DOHH2 (cell line): ENCODE results near the gene P3H2.

Source experiments
- CTCF ChIP-seq: fragments of 200-600 bp; sonication (generic); IDR thresholded peaks from one replicate; pipeline ENCODE4 v1.5.1; 2014; ENCODE audit warnings: antibody characterized with exemption, mild to moderate bottlenecking, low read depth, low read length; ENCODE audit not compliant: poor library complexity, severe bottlenecking
- EZH2phosphoT487 ChIP-seq: fragments of 200-600 bp; sonication (generic); IDR thresholded peaks from 2 replicates; pipeline ENCODE4 v1.6.1; 2017; ENCODE audit warnings: borderline replicate concordance, mild to moderate bottlenecking, antibody characterized with exemption, low read length, moderate library complexity, mixed read lengths

DNA sequence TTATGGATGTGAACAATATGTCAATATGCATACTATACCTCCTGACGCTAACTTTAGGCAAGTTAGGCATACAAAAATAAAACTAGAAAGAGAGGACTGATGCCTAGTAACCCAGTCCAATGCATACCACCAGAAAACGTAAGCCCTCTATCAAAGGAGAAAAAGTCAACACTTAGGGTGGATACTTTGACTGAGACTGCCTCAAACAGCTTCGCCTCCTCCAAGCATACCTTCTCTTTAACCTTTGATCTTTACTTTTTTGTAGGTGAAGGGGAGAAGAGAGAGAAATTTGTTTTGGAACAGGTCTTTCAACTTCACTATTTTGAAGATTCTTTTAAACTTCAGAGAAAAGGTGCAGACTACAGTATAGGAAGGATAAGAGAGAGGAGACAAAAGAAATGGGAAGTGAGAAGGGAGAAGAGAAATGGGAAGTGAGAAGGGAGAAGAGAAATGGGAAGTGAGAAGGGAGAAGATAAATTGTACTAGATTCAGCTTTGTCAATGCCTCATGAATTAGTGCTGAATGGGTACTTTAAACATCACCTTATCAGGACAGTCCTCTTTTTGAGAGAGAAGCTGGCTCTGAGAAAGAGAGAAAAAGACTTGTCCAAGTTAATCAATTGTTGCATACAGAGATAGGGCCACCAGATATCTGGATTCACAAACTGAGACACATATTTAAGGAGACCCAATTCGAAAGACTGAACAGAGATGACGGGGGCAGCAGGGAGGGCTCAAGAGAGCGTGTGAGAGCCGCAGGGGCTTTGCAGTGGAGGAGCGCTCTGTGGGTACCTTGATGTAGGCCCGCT lies 1.0 kb downstream of the P3H2 start:
- TF ChIP-seq CTCF: no peak
- TF ChIP-seq EZH2phosphoT487: no peak
